ENCODE data around the gene USF2. TPM values are rescaled to one million over a fixed set of nuclear protein-coding genes. Genes with fewer than 3 reads are reported as not detected.

Gene USF2
- total and polyA plus RNA-seq, 2 experiments from 2014 or later: 30.2 to 55.6 TPM

GRCh38 chr19:35262101-35262761, 6.5 kb upstream of the USF2 start:
- H3K36me3 ChIP-seq (replicated peaks; ENCODE audit: insufficient read depth, low read depth): no peaks in the 10 kb centered on the region
- H3K27ac ChIP-seq: no peak overlapping the region
- peaks cover 7% of the 10 kb centered on the region for H3K4me1 ChIP-seq (ENCODE audit: insufficient read depth)

DNA sequence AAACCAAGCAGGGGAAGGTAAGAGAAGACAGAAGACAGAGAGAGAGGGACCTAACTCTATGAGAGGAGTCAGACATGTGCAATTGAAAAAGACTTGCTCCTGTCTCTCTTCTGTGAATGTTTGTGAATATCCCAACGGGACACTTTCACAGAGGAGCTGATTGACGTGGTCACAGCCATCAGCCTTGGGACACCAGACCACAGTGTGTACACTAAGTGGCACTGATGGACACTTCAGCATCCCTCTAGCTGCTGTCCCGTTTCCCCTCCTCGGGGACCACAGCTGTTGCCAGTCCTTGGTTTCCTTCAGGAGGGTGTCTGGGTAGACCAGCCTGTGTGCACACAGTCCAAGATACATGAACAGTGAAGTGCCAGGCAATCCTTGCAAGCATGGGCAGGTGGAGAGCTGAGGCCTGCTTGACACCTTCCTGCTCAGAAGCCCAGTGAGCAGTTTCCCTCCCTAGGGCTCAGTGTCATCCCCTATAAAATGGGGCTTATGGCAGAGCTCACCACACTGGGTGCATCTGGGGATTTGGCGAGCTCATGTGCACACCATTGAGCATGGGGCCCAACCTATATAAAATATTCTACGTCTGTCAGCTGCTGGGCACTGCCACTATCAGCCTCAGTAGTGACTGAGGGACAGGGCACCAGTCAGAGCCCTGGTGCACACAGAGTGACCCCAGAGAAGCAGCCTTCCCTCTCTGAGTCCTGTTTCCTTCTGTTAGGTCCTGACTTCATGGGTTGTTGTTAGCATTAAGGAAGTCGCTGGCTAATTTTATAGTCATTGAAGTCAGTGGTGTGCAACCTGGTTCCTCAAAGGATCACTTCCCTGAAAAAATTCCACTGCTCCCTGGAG, 4.3 kb upstream of the USF2 start:
- Histone ChIP-seq H3K79me2 (peaks cover 12% of the 10 kb centered on the region), H3K4me1 (ENCODE audit: insufficient read depth) (peaks cover 7% of the 10 kb centered on the region), H3K4me3 (no peak overlapping the region), H3K27ac (no peak overlapping the region), H2AFZ (no peak overlapping the region), H3K27me3 (no peaks in the 10 kb centered on the region), H4K20me1 (ENCODE audit: insufficient read depth, poor library complexity, severe bottlenecking) (no peaks in the 10 kb centered on the region), H3K9me3 (ENCODE audit: low read depth) (no peaks in the 10 kb centered on the region), H3K36me3 (replicated peaks; ENCODE audit: insufficient read depth, low read depth) (no peaks in the 10 kb centered on the region), H3K4me2 (no peak overlapping the region), H3K9me2 (replicated peaks; ENCODE audit: insufficient read depth) (no peaks in the 10 kb centered on the region)
- 89% methylated on average over 7 of the region's 7 CpGs for WGBS (ENCODE audit: low lambda C conversion rate, missing lambda C conversion rate)
- TF ChIP-seq, protein P1, sequence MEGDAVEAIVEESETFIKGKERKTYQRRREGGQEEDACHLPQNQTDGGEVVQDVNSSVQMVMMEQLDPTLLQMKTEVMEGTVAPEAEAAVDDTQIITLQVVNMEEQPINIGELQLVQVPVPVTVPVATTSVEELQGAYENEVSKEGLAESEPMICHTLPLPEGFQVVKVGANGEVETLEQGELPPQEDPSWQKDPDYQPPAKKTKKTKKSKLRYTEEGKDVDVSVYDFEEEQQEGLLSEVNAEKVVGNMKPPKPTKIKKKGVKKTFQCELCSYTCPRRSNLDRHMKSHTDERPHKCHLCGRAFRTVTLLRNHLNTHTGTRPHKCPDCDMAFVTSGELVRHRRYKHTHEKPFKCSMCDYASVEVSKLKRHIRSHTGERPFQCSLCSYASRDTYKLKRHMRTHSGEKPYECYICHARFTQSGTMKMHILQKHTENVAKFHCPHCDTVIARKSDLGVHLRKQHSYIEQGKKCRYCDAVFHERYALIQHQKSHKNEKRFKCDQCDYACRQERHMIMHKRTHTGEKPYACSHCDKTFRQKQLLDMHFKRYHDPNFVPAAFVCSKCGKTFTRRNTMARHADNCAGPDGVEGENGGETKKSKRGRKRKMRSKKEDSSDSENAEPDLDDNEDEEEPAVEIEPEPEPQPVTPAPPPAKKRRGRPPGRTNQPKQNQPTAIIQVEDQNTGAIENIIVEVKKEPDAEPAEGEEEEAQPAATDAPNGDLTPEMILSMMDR (IDR thresholded peaks at IDR 0.05; ENCODE audit: poor library complexity): no peak
- no peak for TF ChIP-seq EZH2 (IDR thresholded peaks at IDR 0.05; ENCODE audit: borderline replicate concordance)
- TF ChIP-seq EZH2phosphoT487 (IDR thresholded peaks at IDR 0.05; ENCODE audit: low read depth, severe bottlenecking, unreplicated experiment): no peak
- DNase-seq (ENCODE audit: low spot score): no peak

More at GRCh38 chr19:35262101-35262761, 6.5 kb upstream of the USF2 start:
- peak; percentile 3 for DNase-seq (ENCODE audit: low spot score)
- no peaks in the 10 kb centered on the region for H3K9me2 ChIP-seq (replicated peaks; ENCODE audit: insufficient read depth)
- no peaks in the 10 kb centered on the region for H3K9me3 ChIP-seq (ENCODE audit: low read depth)
- TF ChIP-seq EZH2 (IDR thresholded peaks at IDR 0.05; ENCODE audit: borderline replicate concordance) (no peak), EZH2phosphoT487 (IDR thresholded peaks at IDR 0.05; ENCODE audit: low read depth, severe bottlenecking, unreplicated experiment) (no peak)
- TF ChIP-seq, protein P1 (IDR thresholded peaks at IDR 0.05; ENCODE audit: poor library complexity): no peak
- H3K4me3 ChIP-seq: no peak overlapping the region
- no peaks in the 10 kb centered on the region for H4K20me1 ChIP-seq (ENCODE audit: insufficient read depth, poor library complexity, severe bottlenecking)
- H3K27me3 ChIP-seq: no peaks in the 10 kb centered on the region
- no peak overlapping the region for H3K4me2 ChIP-seq
- no peak overlapping the region for H2AFZ ChIP-seq
- WGBS (ENCODE audit: low lambda C conversion rate, missing lambda C conversion rate): 91% methylated on average over 17 of the region's 17 CpGs
- H3K79me2 ChIP-seq: peaks cover 10% of the 10 kb centered on the region

- no peak overlapping the region for H3K4me2 ChIP-seq
- TF ChIP-seq EZH2 (IDR thresholded peaks at IDR 0.05; ENCODE audit: borderline replicate concordance): no peak
- no peak for TF ChIP-seq EZH2phosphoT487 (IDR thresholded peaks at IDR 0.05; ENCODE audit: low read depth, severe bottlenecking, unreplicated experiment)
- TF ChIP-seq, protein P1 (IDR thresholded peaks at IDR 0.05; ENCODE audit: poor library complexity): no peak
- peaks cover 6% of the 10 kb centered on the region for H4K20me1 ChIP-seq (ENCODE audit: insufficient read depth, poor library complexity, severe bottlenecking)
- no peaks in the 10 kb centered on the region for H3K9me2 ChIP-seq (replicated peaks; ENCODE audit: insufficient read depth)
- H3K27me3 ChIP-seq: no peaks in the 10 kb centered on the region
- no peak overlapping the region for H3K4me3 ChIP-seq
- H3K36me3 ChIP-seq (replicated peaks; ENCODE audit: insufficient read depth, low read depth): no peaks in the 10 kb centered on the region
- no peak overlapping the region for H3K27ac ChIP-seq
- no peak overlapping the region for H2AFZ ChIP-seq
- no peak for DNase-seq (ENCODE audit: low spot score)
- H3K4me1 ChIP-seq (ENCODE audit: insufficient read depth): peaks cover 12% of the 10 kb centered on the region
- H3K79me2 ChIP-seq: peaks cover 19% of the 10 kb centered on the region
- H3K9me3 ChIP-seq (ENCODE audit: low read depth): no peaks in the 10 kb centered on the region
- WGBS (ENCODE audit: low lambda C conversion rate, missing lambda C conversion rate): 92% methylated on average over 6 of the region's 6 CpGs
Observed at GRCh38 chr19:35265126-35265899, 3.4 kb upstream of the USF2 start.

All from hepatocyte (in vitro differentiated cells).